Epithelial cell of umbilical artery (primary cell): ENCODE measurements around the gene FAM3A. TPM values are rescaled to one million over a fixed set of nuclear protein-coding genes. Genes with fewer than 3 reads are reported as not detected.

ENCODE experiments used
- total RNA-seq: library from RNA; depleted of rRNA; stranded (reverse); fragments of >200 nt; gene quantifications from 2 replicates; pipeline ENCODE4 v1.2.3, GENCODE V29; 2014

FAM3A gene, protein sequence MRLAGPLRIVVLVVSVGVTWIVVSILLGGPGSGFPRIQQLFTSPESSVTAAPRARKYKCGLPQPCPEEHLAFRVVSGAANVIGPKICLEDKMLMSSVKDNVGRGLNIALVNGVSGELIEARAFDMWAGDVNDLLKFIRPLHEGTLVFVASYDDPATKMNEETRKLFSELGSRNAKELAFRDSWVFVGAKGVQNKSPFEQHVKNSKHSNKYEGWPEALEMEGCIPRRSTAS
- 19.2 and 20.8 TPM in 2 replicates for total RNA-seq

DNA sequence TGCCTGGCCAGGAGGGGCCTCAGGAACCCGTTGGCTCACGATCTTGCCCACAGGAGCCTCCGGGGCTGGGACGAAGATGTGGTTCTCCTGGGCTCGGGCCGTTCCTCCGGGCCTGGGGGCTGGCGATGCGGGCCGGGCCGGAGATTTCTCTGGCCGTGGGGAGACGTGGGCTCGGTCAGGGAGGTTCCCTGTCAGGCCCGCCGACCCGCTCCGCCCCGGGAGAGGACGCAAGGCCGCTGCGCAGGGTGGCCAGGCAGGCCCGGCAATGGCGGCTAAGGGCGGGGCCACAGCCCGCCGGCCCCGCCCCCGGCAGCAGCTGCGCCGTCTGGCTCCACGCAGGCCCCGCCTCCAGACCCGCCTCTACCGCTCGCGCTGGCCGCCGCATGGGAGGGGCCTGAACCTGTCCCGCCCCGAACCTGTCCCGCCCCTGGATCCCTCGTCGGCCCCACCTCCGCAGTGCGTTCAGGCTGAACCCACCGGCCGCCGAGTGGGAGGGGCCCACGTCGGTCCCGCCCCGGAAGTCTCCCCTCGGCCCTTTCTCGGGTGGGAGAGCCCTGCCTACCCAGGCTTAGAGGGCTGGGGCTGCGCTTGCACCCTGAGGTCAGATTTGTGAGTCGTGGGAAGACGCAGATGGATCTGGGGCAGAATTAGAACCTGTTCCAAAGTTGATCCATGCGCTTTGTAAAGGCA lies at the start of gene FAM3A:
Gene FAM3A (minus strand): TSS at position 267 of the 690 bp plus-strand sequence. CDS start 460 bp downstream, outside the sequence.

DNA sequence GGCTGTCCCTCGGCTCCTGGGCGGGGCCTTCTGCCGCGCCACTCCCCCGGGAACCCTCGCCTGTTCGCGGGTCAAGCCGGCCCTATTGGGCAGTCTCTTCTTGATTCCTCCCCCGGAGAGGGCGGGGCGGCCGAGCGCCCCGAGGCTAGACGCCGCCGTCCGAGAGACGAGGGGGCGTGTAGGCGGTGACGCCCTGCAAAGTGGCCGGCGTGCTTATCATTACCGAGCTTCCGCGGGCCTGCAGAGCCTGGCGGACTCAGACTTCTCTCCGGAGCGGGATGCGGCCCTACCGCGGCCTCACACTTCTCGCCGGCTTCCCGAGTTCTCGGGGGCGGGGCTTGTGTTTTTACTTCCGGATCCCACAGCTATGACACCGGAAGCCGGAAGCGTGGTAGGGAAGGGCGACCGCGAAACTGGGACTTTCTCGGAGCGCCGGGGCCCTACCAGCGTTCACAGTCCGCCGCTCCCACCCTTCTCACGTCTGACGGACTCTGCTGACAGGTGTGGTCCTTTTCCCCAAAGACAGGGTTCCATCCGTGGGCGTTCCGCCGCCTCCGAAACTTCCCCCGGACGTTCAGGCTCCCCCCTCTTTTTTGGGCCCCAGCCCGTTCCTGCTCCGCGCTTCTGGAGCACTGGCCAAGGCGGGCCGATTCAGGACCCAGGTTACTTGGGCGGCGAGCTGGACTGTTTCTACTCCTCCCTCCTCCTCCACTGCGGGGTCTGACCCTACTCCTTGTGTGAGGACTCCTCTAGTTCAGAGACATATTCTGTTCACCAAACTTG lies 31.4 kb upstream of the FAM3A start, which contains the start of gene IKBKG:
Gene IKBKG (plus strand): TSS at position 376 of the 783 bp plus-strand sequence. CDS start 4,383 bp downstream, outside the sequence.

DNA sequence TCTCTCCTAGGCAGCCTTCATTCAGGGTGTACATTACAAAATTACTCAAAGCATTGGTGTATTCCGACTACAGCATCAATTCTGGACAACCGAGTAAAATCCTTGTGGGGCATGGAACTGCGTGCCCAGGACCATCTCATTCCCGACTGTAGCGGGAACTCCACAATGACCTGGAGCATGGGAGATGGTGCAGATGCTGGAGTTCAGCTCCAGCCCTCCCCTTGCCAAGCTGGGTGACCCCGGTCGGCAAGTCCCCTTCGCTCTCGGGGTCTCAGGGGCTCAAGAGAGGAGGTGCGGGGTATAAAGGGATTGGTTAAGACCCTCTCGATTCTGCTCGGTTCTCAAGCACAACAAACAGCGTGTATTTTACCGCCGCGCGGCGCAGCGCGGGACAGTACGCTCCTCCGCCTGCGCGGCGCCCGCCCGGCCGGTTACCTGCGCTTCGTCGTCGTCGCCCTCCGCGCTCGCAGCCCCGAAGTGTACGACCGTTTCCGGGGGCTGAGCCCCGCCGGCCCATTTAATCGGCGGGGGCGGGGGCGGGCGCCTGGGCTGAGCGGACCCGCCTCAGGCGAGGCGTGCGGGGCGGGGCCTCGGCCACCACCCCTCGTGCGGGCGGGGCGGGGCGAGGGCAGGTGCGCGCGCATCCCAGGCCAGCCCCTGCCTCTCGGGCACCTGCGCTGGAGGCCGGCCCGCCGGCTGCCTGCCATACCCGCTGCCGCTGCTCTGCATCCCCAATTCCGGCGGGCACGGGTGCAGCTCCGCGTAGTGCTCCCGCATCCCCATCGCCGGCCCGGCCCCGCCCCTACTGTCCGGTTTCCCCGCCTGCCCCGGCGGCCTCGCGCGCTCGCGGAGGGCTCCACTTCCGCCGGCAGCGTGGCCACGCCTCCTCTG lies 30.6 kb upstream of the FAM3A start, which contains the start of gene G6PD:
Gene G6PD (minus strand): TSS at position 493 of the 891 bp plus-strand sequence. CDS start 691 bp downstream, outside the sequence.

DNA sequence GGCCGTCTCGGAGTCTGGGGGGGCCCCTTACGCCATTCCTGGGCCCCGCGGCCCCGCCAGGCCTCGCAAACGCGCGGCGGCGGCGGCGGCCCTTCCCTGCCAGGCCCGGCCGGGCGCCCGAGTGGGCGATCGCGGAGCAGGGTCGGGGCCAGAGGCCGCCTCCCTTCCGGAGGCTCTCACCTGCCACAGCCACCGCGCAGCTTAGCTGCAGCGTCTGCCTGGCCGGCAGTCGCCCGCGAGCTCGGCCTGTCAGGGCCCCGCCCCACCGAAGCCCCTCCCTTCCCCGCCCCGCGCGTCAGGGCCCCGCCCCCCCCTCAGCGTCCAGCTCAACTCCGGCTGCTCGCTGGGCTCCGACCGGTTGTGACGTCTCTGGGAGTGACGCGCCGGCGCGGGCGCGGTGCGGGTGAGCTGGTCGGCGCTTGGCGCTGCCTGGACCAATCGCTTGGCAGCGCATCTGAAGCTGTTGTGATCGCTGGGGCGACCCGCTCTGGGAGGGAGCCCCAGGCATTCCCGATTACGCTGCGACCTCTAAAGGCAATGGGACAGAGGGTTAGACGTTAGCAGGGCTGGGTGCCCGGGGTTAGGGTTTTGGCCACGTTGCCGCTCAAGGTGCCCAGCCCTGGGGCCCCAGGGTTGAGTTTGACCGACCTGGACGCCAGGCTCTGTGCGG lies 25.5 kb downstream of the FAM3A start, which contains the start of gene SLC10A3:
Gene SLC10A3 (minus strand): TSS at position 216 of the 670 bp plus-strand sequence. CDS start 1,689 bp downstream, outside the sequence.

DNA sequence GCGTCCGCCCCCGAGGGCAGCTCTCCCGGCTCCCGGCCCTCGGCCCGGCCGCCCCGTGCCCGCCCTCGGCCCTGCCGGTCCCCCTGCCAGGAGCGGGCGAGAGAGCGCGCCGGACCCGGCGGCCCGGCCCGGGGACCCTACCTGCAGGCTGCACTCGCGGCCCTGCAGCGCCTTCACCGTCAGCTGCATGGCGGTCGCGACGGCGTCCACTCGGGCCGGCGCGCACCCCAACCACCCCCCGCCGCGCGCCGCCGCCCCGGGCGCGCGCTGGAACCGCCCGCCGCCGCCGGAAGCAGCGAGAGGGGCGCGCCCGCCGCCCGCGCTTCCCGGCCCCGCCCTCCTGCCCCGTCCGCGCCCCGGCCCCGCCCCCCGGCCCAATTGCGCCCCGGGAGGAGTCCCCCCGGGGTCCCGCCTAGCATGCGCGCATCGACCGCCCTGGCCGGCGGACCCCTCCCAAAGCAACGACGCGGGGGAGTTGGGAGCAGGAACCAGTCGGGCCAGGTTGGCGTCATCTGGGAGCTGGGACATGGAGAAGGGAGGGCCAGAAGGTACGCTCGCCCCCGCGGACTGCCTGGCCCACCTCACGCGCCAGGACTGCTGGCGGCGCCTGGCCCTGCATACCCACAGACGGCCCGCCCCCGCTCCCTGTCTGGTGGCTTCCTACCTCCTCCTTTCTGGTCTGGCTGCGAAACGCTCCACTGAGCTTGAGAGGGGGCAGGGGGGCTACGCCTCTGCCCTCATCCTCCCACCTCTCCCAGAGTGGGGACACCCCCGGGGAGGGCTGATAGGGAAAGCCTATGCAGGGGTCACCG lies 29.4 kb downstream of the FAM3A start, which contains the start of gene UBL4A:
Gene UBL4A (minus strand): TSS at position 220 of the 812 bp plus-strand sequence. CDS start 31 bp downstream, at position 189.

DNA sequence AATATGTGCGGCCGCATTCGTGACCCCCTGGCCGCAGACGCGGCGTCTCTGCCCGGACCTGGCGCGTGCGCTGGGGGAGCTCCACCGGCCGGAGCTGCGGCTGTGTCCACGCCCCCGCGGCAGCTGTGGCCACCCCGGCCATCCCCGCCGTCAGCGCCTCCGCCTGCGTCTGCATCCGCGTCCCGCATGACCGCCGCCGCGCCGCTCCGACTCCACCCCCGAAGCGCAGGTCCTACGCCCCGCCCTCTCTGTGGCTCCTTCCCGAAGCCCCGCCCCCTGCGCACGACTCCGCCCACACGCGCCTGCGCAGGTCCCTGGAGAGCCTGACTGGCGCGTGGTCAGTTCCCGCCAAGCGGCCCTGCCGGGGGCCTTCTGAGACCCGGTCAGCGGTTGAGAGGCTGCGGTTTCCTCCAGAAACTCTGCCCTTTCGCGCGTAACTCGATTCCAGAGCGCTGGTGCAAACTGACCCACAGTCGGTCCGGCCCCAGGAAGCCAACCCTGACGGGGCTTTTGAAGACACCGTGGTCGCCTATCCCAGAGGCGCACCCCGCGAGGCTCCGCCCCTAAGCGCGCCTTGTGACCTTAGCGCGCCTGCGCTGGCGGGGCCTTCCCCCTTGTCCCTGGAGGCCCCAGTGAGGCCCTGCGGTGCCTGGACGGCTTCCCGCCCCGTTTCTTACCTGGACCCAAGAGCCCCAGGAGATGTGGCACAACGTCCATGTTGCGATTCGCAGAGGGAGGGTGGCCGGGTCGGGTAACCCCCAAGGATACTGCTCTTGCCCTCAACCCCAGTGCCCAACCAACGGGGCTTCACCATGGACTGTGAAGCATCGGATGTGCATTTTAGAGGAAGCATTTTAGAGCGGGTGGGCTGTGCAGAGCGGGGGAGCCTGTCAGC lies 37.1 kb downstream of the FAM3A start, which contains the start of gene LAGE3:
Gene LAGE3 (minus strand): TSS at position 554 of the 895 bp plus-strand sequence. CDS start 366 bp downstream, at position 188.

DNA sequence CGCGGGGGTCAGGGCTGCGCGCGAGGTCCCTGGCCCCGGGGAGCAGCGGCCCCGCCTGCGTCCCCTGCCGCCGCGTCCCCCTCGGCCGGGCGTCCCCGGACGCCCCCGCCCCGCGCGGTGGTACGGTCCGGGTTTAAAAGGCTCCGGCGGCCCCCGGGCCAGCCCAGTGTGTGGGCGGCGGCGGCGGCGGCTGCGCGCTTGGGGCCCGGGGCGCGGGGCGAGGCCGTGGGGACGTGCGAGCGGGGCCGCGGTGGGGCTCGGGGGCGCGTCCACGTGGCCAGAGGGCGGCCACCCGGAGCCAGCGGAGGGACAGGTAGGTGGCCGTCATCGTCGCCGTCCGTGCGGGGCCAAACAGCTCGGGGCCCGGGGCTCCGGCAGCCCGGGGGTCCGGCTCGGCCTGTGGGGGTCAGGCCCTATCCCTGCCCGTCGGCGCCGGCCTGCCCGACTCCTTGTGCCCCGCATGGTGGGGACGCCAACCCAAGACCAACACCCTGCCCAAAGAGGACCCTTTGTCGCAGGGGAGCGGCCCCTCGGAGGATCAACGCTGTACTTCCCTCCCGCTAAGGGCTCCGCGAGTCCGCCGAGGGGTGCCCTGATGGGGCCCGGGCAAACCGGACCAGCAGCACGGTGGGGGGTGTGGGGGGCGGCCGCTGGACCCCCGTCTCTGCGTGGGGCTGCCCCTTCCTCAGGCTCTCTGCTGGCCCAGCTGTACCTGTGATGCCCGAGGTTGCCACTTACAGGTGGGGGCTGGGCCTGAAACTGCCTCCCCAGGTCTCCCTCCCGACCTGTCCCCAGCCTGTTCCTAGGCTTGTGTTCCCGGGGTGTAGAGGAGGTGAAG lies 57.7 kb downstream of the FAM3A start, which contains the start of gene PLXNA3:
Gene PLXNA3 (plus strand): TSS at position 166 of the 838 bp plus-strand sequence. CDS start 1,903 bp downstream, outside the sequence.

Other genes with a start within 250 kb of the FAM3A start
- gene TEX28, start 221.1 kb downstream of the FAM3A start, total RNA-seq = not detected in 2 replicates
- gene TKTL1, start 220.4 kb downstream of the FAM3A start, total RNA-seq = not detected in 2 replicates
- gene FLNA, start 141.6 kb downstream of the FAM3A start, total RNA-seq = 1,092 and 1,667 TPM in 2 replicates
- gene EMD, start 136.9 kb downstream of the FAM3A start, total RNA-seq = 14.1 and 21.4 TPM in 2 replicates
- 1,669 and 5,428 TPM in 2 replicates for gene RPL10, start 117.9 kb downstream of the FAM3A start, total RNA-seq
- gene DNASE1L1, start 107.0 kb downstream of the FAM3A start, total RNA-seq = 72.2 and 89.0 TPM in 2 replicates
- 15.8 and 17.2 TPM in 2 replicates for gene TAFAZZIN, start 104.7 kb downstream of the FAM3A start, total RNA-seq
- gene ATP6AP1, start 87.6 kb downstream of the FAM3A start, total RNA-seq = 85.8 and 107 TPM in 2 replicates
- gene GDI1, start 79.1 kb downstream of the FAM3A start, total RNA-seq = 62.0 and 62.9 TPM in 2 replicates
- gene FAM50A, start 72.1 kb downstream of the FAM3A start, total RNA-seq = 70.8 and 75.2 TPM in 2 replicates
- gene PLXNA3, start 58.0 kb downstream of the FAM3A start, total RNA-seq = 3.6 and 9.7 TPM in 2 replicates
- gene LAGE3, start 37.0 kb downstream of the FAM3A start, total RNA-seq = 20.2 and 23.1 TPM in 2 replicates
- gene UBL4A, start 29.6 kb downstream of the FAM3A start, total RNA-seq = 42.1 and 48.7 TPM in 2 replicates
- 8.4 and 10.6 TPM in 2 replicates for gene SLC10A3, start 25.6 kb downstream of the FAM3A start, total RNA-seq
- gene G6PD, start 30.6 kb upstream of the FAM3A start, total RNA-seq = 34.4 and 56.7 TPM in 2 replicates
- gene IKBKG, start 31.4 kb upstream of the FAM3A start, total RNA-seq = 13.2 and 15.9 TPM in 2 replicates
- not detected in 2 replicates for gene CTAG1A, start 68.9 kb upstream of the FAM3A start, total RNA-seq
- not detected in 2 replicates for gene CTAG1B, start 103.0 kb upstream of the FAM3A start, total RNA-seq
- not detected in 2 replicates for gene CTAG2, start 137.3 kb upstream of the FAM3A start, total RNA-seq
- gene GAB3, start 234.8 kb upstream of the FAM3A start, total RNA-seq = 1.6 and 5.0 TPM in 2 replicates
- 73.7 and 81.2 TPM in 2 replicates for gene DKC1, start 246.6 kb upstream of the FAM3A start, total RNA-seq